GM20000 (cell line): Measurements from ENCODE around the gene PRR33.
A peak's percentile ranks its signal among the peaks of the same experiment; 100 is the strongest.

ENCODE experiments used
- DNase-seq: peaks from one replicate; pipeline ENCODE4 v3.0.0; 2012; ENCODE audit warnings: low spot score
- TF ChIP-seq, protein P1 (sequence below): IDR thresholded peaks from 2 replicates; pipeline ENCODE4 v1.5.1; 2012; ENCODE audit warnings: mild to moderate bottlenecking, control low read depth; ENCODE audit errors: extremely low read depth, missing control alignments

The PRR33 gene

DNA sequence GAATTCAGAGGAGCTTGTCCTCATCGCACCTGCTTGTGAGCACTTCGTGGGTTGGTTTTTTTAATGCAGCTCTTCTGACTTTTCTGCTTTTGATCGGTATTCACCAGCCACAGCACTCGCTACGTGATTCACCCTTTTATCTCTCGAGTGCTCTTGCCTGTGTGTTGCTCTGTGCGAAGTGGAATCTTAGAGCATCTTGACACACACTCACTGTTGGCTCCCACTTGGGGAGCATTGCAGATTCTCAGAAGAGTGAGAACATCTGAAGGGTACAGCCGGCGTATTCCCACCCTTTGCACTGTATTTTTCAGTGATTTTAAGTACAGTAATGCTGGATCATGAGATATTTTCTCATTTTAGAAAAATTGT, 38.8 kb upstream of the PRR33 start:
- DNase-seq: peak; percentile 19
- TF ChIP-seq, protein P1, sequence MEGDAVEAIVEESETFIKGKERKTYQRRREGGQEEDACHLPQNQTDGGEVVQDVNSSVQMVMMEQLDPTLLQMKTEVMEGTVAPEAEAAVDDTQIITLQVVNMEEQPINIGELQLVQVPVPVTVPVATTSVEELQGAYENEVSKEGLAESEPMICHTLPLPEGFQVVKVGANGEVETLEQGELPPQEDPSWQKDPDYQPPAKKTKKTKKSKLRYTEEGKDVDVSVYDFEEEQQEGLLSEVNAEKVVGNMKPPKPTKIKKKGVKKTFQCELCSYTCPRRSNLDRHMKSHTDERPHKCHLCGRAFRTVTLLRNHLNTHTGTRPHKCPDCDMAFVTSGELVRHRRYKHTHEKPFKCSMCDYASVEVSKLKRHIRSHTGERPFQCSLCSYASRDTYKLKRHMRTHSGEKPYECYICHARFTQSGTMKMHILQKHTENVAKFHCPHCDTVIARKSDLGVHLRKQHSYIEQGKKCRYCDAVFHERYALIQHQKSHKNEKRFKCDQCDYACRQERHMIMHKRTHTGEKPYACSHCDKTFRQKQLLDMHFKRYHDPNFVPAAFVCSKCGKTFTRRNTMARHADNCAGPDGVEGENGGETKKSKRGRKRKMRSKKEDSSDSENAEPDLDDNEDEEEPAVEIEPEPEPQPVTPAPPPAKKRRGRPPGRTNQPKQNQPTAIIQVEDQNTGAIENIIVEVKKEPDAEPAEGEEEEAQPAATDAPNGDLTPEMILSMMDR: no peak

DNA sequence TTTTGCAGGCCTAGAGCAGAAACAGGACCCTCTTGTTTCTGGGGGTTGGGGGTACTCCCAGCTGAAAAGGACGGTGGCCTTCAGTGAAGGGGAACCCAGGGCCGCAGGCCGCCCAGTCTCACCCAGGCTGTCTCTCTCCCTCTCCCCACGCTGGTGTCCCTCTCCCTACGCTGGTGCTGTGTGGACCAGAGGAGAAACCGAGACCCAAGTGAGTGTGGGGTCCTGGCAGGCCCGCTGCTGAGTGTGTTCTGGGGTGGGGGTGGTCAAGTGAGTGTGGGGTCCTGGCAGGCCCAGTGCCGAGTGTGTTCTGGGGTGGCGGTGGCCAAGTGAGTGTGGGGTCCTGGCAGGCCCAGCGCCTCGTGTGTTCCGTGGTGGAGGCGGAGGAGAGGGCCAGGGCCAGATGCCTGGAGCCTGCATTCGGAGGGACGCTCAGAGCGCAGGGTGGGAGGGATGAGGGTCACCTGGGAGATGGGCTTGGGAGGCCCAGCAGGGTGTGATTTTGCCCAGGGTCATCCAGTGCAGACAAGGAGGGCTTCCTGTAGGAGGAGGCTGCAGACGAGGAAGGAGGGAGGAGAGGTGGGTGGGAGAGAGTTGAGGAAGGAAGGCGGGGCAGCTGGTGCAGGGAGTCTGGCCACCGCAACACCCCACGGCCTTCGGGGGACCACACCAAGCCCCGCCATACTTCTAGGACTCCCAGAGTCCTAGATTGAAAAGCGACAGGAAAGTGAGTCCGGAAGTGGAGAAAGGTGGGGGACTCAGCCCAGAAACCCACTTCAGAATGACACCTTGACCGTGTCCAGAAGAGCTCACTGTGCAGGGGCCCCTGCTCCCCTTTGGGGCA, 38.1 kb upstream of the PRR33 start:
- no peak for DNase-seq
- TF ChIP-seq, protein P1: no peak

DNA sequence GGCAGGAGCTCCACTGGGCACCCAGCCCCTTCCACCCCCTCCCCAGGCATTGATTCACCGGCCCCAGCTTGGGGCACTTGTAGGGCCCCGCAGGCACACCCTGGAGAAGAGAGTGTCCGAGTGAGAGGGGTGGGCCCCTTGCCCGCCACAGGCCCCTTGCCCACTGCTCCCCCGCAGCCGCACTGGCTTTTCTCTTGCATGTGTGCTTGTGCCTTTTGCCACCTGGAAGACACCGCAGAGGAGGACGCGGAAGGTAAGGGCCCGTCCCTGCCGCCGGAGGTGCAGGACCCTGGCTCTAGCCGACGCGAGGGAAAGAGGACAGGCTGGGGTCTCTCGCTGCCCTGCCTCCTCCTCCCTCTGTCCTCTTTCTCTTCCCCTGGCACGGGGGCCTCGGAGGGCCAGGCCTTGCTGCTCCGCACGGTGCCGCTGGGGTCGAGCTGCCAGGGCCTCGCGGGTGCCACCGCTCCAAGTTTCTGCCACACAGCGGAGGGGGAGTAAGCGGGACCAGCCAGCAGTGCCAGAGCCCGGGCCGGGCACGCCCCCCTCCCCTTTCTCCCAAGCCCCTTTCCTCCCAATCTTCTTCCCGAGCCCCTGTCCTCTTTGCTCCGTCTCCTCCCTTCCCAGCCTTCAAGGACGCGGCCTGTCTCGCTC, 37.3 kb upstream of the PRR33 start:
- TF ChIP-seq, protein P1: no peak

DNA sequence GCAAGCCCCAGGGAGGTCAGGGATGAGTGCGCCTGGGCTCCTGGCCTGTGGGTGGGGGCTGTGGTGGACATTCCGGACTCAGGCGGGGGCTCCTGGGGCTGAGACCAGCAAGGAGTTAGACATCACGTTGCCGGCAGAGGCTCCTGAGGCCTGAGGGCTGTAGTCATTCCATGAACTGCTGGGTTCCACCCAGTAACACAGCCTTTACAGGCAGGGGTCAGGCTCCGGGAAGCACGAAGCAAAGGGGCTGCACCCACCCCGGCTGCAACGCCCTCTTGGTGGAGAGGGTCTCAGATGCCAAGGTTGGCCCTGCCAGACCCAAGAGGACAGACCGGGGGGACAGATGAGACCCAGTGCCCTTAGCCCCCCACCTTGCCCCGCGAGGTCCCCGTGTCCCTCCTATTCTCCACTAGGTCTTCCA, 36.8 kb upstream of the PRR33 start:
- TF ChIP-seq, protein P1: no peak
- peak; percentile 26 for DNase-seq

More for the DNA sequence above, 37.3 kb upstream of the PRR33 start:
- peak; percentile 25 for DNase-seq

DNA sequence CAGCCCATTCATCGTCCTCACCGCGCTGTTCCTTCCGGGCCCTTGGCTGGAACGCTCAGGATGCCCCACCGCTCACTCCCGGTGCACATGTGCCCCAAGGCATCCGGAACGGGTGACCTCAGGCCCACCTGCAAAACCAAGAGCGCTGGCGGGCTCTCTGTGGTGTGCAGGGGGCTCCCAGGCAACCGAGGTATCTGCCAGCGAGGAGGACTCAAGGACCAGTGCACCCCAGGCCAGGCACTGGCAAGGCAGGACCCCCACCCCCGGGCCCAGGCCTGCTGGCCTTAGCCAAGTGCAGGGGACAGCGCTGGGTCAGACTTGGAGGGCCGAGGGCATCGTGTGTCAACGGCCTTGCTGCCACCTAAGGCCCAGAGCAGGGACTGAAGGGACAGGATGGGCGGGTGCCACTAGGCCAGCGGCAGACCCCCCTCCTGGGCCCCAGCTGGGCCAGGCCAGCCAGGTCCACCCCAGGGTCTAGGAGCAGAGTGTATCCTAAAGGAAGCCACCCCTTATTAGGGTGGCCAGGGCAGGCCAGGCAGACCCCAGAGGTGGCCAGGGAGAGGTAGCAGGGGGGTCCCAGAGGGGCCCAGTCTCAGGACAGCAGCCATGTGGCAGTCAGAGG, 36.3 kb upstream of the PRR33 start:
- DNase-seq: peak; percentile 24
- TF ChIP-seq, protein P1: no peak

DNA sequence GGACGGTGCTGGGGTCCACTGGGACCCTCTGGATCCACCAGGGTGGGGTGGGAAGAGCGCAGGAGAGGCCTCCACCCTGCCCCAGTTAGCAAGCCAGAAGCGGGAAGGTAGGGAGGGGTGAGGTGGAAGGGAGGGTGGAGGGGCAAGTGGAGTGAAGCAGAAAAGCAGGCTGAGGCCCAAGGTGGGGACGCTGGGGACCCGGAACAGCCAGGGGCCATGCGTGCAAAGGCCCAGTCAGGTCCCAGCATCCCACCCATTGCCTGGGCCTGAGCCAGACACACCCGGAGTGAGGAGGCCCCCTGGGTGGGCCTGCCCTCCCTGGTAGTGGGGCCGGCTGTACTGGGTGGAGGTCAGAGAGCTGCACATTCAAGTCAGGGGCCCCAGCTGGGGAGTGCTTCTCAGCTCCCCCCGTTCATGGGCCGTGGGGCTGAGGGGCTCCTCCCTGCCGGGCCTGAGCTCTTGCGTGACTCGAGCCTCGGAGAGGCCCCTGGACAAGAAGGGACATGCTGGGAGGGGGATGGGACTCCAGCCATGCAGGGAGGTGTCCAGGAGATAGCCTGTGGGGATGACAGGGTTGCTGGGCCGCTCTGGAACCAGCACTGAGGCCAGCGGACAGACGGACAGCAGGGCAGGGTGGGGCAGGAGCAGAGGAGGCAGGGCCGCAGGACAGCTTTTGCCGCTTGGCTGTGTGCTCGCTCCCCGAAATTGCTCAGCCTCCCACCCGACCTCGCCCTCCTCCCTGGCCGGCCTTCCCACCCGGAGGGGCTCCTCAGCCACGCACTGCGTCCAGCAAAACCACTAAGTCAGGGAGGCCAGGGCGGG, 35.5 kb upstream of the PRR33 start:
- TF ChIP-seq, protein P1: no peak
- peak; percentile 28 for DNase-seq
